B cell (primary cell): ENCODE results near the gene DNAJC16.

Source experiments
- EZH2 ChIP-seq: IDR thresholded peaks from 2 replicates; pipeline ENCODE4 v1.6.1; 2012; ENCODE audit warnings: borderline replicate concordance, low read depth, mild to moderate bottlenecking, moderate library complexity, low read length; ENCODE audit not compliant: insufficient read depth, poor library complexity, severe bottlenecking
- TF ChIP-seq, protein P1 (sequence below): fragments of 200-600 bp; IDR thresholded peaks from one replicate; pipeline ENCODE4 v1.8.0; 2022; ENCODE audit warnings: antibody characterized with exemption, mild to moderate bottlenecking

- TF ChIP-seq, protein P1, sequence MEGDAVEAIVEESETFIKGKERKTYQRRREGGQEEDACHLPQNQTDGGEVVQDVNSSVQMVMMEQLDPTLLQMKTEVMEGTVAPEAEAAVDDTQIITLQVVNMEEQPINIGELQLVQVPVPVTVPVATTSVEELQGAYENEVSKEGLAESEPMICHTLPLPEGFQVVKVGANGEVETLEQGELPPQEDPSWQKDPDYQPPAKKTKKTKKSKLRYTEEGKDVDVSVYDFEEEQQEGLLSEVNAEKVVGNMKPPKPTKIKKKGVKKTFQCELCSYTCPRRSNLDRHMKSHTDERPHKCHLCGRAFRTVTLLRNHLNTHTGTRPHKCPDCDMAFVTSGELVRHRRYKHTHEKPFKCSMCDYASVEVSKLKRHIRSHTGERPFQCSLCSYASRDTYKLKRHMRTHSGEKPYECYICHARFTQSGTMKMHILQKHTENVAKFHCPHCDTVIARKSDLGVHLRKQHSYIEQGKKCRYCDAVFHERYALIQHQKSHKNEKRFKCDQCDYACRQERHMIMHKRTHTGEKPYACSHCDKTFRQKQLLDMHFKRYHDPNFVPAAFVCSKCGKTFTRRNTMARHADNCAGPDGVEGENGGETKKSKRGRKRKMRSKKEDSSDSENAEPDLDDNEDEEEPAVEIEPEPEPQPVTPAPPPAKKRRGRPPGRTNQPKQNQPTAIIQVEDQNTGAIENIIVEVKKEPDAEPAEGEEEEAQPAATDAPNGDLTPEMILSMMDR, result no peak
- no peak for TF ChIP-seq EZH2
These were observed 13.5 kb downstream of the DNAJC16 start for GRCh38 chr1:15540186-15540585.
